Activated naive CD8-positive, alpha-beta T cell (primary cell): ENCODE results near the gene BIRC6.
"Not testable (repeated sequence)": the region's sequence is repeated elsewhere in the genome, so short reads cannot be mapped to it uniquely, and the experiment has no call there.

Experiments
- H3K27ac Mint-ChIP-seq: one replicate; pipeline ENCODE4 v1.8.0; 2021; ENCODE audit warnings: mixed read lengths
- H3K27me3 Mint-ChIP-seq: one replicate; pipeline ENCODE4 v1.8.0; 2021; ENCODE audit warnings: mixed read lengths
- H3K36me3 Mint-ChIP-seq: one replicate; pipeline ENCODE4 v1.8.0; 2021; ENCODE audit warnings: mixed read lengths
- H3K4me1 Mint-ChIP-seq: one replicate; pipeline ENCODE4 v1.8.0; 2021; ENCODE audit warnings: low read depth, mixed read lengths
- H3K4me3 Mint-ChIP-seq: one replicate; pipeline ENCODE4 v1.8.0; 2021; ENCODE audit warnings: mild to moderate bottlenecking, mixed read lengths
- H3K9me3 Mint-ChIP-seq: one replicate; pipeline ENCODE4 v1.8.0; 2021; ENCODE audit warnings: low read depth, mixed read lengths

BIRC6 gene

GRCh38 chr2:32365679-32366078, 8.9 kb downstream of the BIRC6 start:
- peaks cover 69% of the 10 kb centered on the region for H3K4me1 Mint-ChIP-seq
- not testable (repeated sequence) for H3K27ac Mint-ChIP-seq, H3K4me3 Mint-ChIP-seq, H3K36me3 Mint-ChIP-seq, H3K9me3 Mint-ChIP-seq, H3K27me3 Mint-ChIP-seq

- Mint-ChIP-seq H3K9me3 (no peaks in the 10 kb centered on the region), H3K27me3 (no peaks in the 10 kb centered on the region), H3K4me3 (no peak overlapping the region), H3K36me3 (peaks cover 2% of the 10 kb centered on the region), H3K27ac (no peak overlapping the region), H3K4me1 (peaks cover 69% of the 10 kb centered on the region)
Observed at GRCh38 chr2:32366595-32366994, 9.8 kb downstream of the BIRC6 start.

- H3K9me3 Mint-ChIP-seq: no peaks in the 10 kb centered on the region
- peaks cover 3% of the 10 kb centered on the region for H3K36me3 Mint-ChIP-seq
- no peaks in the 10 kb centered on the region for H3K27me3 Mint-ChIP-seq
- peaks cover 68% of the 10 kb centered on the region for H3K4me1 Mint-ChIP-seq
- H3K27ac Mint-ChIP-seq: no peak overlapping the region
- H3K4me3 Mint-ChIP-seq: no peak overlapping the region
Observed at GRCh38 chr2:32369222-32369621, 12.4 kb downstream of the BIRC6 start.

- not testable (repeated sequence) for H3K27me3 Mint-ChIP-seq, H3K9me3 Mint-ChIP-seq, H3K27ac Mint-ChIP-seq, H3K36me3 Mint-ChIP-seq, H3K4me3 Mint-ChIP-seq
- H3K4me1 Mint-ChIP-seq: peaks cover 70% of the 10 kb centered on the region
Observed at GRCh38 chr2:32370942-32371341, 14.1 kb downstream of the BIRC6 start.

- no peaks in the 10 kb centered on the region for H3K9me3 Mint-ChIP-seq
- H3K27me3 Mint-ChIP-seq: no peaks in the 10 kb centered on the region
- H3K4me3 Mint-ChIP-seq: no peak overlapping the region
- H3K4me1 Mint-ChIP-seq: peaks cover 72% of the 10 kb centered on the region
- H3K36me3 Mint-ChIP-seq: peaks cover 3% of the 10 kb centered on the region
- no peak overlapping the region for H3K27ac Mint-ChIP-seq
Observed at GRCh38 chr2:32372519-32373182, 15.8 kb downstream of the BIRC6 start.

GRCh38 chr2:32375228-32375892, 18.5 kb downstream of the BIRC6 start:
- Mint-ChIP-seq H3K9me3 (no peaks in the 10 kb centered on the region), H3K27me3 (no peaks in the 10 kb centered on the region), H3K4me3 (no peak overlapping the region), H3K27ac (no peak overlapping the region), H3K4me1 (peaks cover 67% of the 10 kb centered on the region), H3K36me3 (peaks cover 3% of the 10 kb centered on the region)

GRCh38 chr2:32376756-32377155, 19.9 kb downstream of the BIRC6 start:
- peaks cover 60% of the 10 kb centered on the region for H3K4me1 Mint-ChIP-seq
- H3K9me3 Mint-ChIP-seq: no peaks in the 10 kb centered on the region
- peak overlapping the region; percentile 16 for H3K27ac Mint-ChIP-seq
- no peak overlapping the region for H3K4me3 Mint-ChIP-seq
- no peaks in the 10 kb centered on the region for H3K27me3 Mint-ChIP-seq
- peaks cover 3% of the 10 kb centered on the region for H3K36me3 Mint-ChIP-seq

GRCh38 chr2:32377928-32378327, 21.1 kb downstream of the BIRC6 start:
- Mint-ChIP-seq H3K36me3 (peaks cover 7% of the 10 kb centered on the region), H3K4me3 (no peak overlapping the region), H3K4me1 (peaks cover 58% of the 10 kb centered on the region), H3K27ac (no peak overlapping the region), H3K9me3 (no peaks in the 10 kb centered on the region), H3K27me3 (no peaks in the 10 kb centered on the region)

- Mint-ChIP-seq H3K9me3 (no peaks in the 10 kb centered on the region), H3K4me3 (no peak overlapping the region), H3K27ac (no peak overlapping the region), H3K27me3 (no peaks in the 10 kb centered on the region), H3K36me3 (peaks cover 4% of the 10 kb centered on the region), H3K4me1 (peaks cover 47% of the 10 kb centered on the region)
Observed at GRCh38 chr2:32379352-32379751, 22.5 kb downstream of the BIRC6 start.

- no peaks in the 10 kb centered on the region for H3K9me3 Mint-ChIP-seq
- no peak overlapping the region for H3K4me3 Mint-ChIP-seq
- H3K27me3 Mint-ChIP-seq: no peaks in the 10 kb centered on the region
- peaks cover 12% of the 10 kb centered on the region for H3K36me3 Mint-ChIP-seq
- H3K27ac Mint-ChIP-seq: no peak overlapping the region
- peaks cover 23% of the 10 kb centered on the region for H3K4me1 Mint-ChIP-seq
Observed at GRCh38 chr2:32383858-32384257, 27.0 kb downstream of the BIRC6 start.

- H3K27ac Mint-ChIP-seq: no peak overlapping the region
- H3K9me3 Mint-ChIP-seq: no peaks in the 10 kb centered on the region
- H3K4me1 Mint-ChIP-seq: peaks cover 18% of the 10 kb centered on the region
- peaks cover 12% of the 10 kb centered on the region for H3K36me3 Mint-ChIP-seq
- H3K4me3 Mint-ChIP-seq: no peak overlapping the region
- no peaks in the 10 kb centered on the region for H3K27me3 Mint-ChIP-seq
Observed at GRCh38 chr2:32384529-32384928, 27.7 kb downstream of the BIRC6 start.

- Mint-ChIP-seq H3K27ac (no peak overlapping the region), H3K36me3 (peaks cover 12% of the 10 kb centered on the region), H3K9me3 (no peaks in the 10 kb centered on the region), H3K27me3 (no peaks in the 10 kb centered on the region), H3K4me3 (no peak overlapping the region), H3K4me1 (peaks cover 16% of the 10 kb centered on the region)
Observed at GRCh38 chr2:32386739-32387138, 29.9 kb downstream of the BIRC6 start.

GRCh38 chr2:32399221-32399620, 42.4 kb downstream of the BIRC6 start:
- Mint-ChIP-seq H3K27ac (no peak overlapping the region), H3K27me3 (no peaks in the 10 kb centered on the region), H3K4me1 (peaks cover 14% of the 10 kb centered on the region), H3K4me3 (no peak overlapping the region), H3K9me3 (no peaks in the 10 kb centered on the region), H3K36me3 (peaks cover 6% of the 10 kb centered on the region)

- Mint-ChIP-seq H3K4me3 (no peak overlapping the region), H3K27me3 (no peaks in the 10 kb centered on the region), H3K9me3 (no peaks in the 10 kb centered on the region), H3K4me1 (peaks cover 14% of the 10 kb centered on the region), H3K27ac (peak overlapping the region; percentile 70), H3K36me3 (peaks cover 6% of the 10 kb centered on the region)
Observed at GRCh38 chr2:32402091-32402490, 45.3 kb downstream of the BIRC6 start.

- peaks cover 14% of the 10 kb centered on the region for H3K4me1 Mint-ChIP-seq
- H3K27ac Mint-ChIP-seq: no peak overlapping the region
- H3K27me3 Mint-ChIP-seq: no peaks in the 10 kb centered on the region
- H3K36me3 Mint-ChIP-seq: peaks cover 10% of the 10 kb centered on the region
- no peaks in the 10 kb centered on the region for H3K9me3 Mint-ChIP-seq
- H3K4me3 Mint-ChIP-seq: no peak overlapping the region
Observed at GRCh38 chr2:32403782-32404181, 47.0 kb downstream of the BIRC6 start.

- H3K4me3 Mint-ChIP-seq: no peak overlapping the region
- H3K27ac Mint-ChIP-seq: no peak overlapping the region
- H3K9me3 Mint-ChIP-seq: no peaks in the 10 kb centered on the region
- H3K36me3 Mint-ChIP-seq: peaks cover 12% of the 10 kb centered on the region
- H3K27me3 Mint-ChIP-seq: no peaks in the 10 kb centered on the region
- peaks cover 14% of the 10 kb centered on the region for H3K4me1 Mint-ChIP-seq
Observed at GRCh38 chr2:32404691-32405090, 47.9 kb downstream of the BIRC6 start.
